HG03520 (cell line): ENCODE results near the gene DOK1.

Source experiments
- ATAC-seq: cut with Tn5 transposase; IDR thresholded peaks from one replicate; pipeline ENCODE4 v1.9.1; 2021; ENCODE audit warnings: mild to moderate bottlenecking, moderate library complexity; ENCODE audit not compliant: unreplicated experiment

The DOK1 gene

DNA sequence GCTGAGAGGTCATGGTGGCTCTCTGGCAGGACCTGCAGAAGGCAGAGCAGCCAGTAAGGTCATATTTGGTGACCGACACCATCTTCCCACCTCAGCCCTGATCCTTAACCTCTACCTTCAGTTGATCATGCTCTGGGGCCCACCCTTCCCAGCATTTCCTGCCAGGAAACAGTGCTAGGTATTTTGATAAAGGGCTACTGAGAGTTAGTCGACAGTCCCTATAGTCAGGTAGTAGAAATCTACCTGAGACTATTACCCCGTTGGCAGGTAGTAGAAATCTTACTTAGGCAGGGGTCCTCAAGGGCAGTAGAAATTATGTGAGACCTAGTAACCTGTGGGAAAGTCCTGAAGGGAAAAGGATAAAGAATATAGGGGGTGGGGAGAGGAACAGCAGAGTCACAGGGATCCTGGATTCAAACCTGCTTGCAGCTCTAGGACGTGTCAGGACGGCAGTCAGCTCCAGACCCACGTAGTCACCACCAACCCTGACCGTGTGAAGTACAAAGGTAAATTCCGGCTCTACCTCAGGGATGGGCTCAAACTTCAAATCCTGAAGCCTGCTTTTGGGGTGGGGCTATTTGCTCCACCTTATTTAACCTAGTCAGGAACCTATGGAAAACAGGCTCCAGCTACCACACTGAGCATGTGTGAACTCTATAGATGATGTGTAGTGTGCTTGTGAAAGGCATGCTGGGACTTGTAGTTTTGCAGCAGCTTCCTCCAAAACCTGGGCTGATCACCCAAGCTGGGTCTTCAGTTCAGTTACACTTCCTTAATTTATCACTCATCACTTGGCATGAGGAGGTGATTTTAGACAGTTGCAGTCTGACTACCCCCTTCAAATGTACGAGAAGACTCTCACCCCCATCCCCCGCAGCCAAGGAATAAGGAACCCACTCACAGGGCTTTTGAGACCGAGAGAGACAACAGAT is 28.5 kb upstream of the DOK1 start, which contains the start of gene DQX1:
Gene DQX1, minus strand, starts transcription at position 515 of the 932 bp plus-strand sequence. Its CDS starts 502 bp downstream, at position 13.
- no peak for ATAC-seq

DNA sequence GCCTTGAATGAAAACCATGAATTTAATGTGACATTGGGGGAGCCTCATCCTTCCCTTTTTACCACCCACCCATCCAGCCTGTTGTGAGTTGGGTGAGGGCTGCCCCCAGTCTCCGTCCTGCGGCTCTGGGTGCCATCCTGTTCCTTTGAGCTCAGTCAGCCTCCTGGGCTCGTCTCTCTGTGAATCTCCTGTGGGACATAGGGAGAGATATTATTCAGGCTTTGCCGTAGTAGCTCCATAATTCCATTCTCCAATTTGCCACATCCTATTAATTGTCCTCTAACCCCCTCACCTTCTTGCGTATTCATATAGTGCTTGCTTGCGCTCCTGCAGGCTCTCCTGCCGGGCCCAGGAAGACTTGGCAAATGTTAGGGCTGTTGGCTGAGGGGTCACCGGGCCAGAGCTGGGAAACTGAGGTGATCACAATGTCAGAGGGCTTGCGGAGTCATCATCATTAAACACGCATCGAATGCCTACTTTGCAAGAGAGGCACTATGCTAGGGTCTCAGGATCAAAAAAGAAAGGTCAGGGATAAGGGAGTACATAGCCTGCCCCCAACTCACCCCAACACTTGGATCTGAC is 27.8 kb upstream of the DOK1 start:
- no peak for ATAC-seq

DNA sequence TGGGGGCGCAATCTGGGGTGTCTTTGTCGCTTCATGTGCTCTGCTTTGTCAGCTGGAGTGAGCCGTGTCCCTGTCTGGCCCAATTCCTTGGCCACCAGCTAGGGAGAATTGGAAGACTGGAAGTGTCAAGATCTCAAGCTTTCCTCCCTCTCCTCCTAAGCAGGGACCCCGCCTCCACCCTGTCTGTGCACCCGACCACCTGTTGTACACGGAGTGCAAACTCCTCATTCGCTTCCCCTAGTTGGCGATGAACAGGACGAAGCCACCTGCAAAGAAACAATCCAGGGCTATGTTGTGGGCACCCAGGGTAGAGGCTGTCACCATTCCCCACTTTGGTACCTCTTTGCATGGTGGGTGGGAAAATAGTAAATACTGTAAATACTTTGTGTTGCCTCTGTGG is 26.8 kb upstream of the DOK1 start:
- no peak for ATAC-seq

DNA sequence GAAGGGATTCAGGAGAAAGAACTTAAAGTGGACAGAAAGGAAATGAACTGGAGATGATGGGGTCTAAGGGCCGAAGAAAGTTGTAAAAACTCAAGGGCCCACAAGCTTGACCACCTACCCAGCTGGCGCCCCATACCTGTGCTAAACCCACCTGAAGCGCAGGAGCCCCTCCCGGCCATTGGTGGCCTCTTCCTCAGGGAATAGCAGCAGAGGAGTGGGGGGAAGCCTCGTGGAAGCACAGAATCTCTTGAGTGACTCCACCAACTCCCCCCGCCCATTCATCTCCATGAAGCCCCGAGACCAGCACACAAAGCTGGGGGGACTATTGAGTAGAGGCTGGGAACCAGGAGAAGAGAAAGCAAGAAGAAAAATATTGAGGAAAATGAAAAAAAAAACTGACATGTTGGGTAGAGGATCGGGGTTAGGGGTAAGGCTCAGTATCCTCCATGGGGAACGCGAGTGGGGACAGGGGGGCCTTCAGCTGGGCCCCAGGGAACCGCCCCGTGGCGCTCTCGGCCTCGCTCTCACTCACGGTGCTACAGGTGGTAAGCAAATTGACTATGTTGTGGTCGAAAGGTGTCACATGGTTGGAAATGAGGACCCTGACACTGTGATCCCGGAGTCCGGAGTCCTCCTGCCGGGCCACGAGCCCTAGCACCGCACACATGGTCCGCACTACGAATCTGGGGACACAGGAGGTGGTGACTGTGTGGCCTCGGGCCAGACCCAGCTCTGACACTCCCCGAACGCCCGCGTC is 25.7 kb upstream of the DOK1 start:
- peak; percentile 3 for ATAC-seq

DNA sequence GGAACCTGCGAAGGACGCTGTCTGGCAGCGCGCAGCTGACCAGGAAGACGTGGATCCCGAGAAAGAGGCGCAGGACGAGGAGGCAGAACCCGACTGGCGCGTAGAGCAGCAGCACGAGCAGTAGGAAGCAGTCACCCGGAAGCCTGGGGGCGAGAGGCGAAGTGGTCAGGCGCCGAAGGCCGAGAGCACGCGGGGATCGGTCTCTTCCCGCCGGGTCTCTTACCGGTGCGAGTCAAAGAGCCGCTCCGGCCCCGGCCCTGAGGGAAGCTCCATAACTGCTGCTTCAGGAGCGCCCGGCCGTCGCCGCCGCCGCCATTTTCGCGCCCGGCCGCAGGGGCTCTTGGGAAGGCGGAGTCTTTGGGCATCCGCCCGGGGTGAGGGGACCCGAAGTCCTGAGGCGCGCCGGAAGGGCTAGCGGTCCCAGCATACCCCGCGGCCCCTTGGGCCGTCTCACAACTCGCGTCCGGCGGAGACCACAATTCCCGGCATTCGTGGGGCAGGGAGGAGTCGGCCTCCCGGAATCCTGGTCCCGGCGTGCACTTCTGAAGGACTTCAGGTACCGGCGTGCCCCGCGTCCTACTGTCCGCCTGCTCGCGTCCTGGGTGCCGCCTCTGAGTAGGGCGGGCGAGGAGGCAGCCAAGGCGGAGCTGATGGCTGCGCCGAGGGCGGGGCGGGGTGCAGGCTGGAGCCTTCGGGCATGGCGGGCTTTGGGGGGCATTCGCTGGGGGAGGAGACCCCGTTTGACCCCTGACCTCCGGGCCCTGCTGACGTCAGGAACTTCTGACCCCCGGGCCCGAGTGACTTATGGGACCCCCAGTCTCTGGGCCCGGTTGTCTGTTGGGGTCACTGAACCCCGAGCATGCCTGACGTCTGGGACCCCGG is 24.9 kb upstream of the DOK1 start, which contains the start of the genes AUP1 and HTRA2:
Gene AUP1, minus strand, starts transcription at position 350 of the 882 bp plus-strand sequence. Its CDS starts 77 bp downstream, at position 273.
Gene HTRA2, plus strand, starts transcription at position 577 of the 882 bp plus-strand sequence. Its CDS starts 74 bp downstream, at position 651.
- peak; percentile 77 for ATAC-seq

DNA sequence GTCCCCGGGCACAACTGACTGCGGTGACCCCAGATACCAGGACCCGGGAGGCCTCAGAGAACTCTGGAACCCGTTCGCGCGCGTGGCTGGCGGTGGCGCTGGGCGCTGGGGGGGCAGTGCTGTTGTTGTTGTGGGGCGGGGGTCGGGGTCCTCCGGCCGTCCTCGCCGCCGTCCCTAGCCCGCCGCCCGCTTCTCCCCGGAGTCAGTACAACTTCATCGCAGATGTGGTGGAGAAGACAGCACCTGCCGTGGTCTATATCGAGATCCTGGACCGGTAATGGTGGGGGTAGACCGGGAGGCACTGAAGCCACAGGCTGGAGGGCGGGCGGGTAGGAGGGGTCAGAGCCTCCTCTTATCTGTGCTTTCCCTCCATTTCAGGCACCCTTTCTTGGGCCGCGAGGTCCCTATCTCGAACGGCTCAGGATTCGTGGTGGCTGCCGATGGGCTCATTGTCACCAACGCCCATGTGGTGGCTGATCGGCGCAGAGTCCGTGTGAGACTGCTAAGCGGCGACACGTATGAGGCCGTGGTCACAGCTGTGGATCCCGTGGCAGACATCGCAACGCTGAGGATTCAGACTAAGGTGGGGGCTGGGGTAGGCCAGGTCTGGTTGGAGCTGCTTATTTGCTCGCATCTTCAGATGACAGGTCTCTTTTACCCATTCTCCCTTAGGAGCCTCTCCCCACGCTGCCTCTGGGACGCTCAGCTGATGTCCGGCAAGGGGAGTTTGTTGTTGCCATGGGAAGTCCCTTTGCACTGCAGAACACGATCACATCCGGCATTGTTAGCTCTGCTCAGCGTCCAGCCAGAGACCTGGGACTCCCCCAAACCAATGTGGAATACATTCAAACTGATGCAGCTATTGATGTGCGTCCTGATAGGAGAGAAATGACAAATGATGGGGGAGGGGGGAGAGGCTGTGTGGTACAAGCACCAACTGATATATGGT is 24.0 kb upstream of the DOK1 start:
- ATAC-seq = no peak

DNA sequence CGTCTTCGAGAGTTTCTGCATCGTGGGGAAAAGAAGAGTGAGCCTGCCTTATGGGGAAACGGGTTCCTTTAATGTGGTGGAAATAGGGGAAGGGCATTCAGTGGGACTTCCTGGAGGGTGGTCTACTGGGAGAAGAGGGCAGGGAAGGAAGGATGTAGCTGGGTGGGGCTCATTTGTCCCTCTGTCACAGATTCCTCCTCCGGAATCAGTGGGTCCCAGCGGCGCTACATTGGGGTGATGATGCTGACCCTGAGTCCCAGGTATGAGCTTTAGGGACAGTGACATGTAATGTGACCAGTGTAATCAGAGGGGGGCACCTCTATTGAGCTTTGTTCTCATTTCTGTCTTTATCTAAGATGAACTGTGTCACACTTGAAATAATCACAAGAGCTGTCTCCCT is 22.9 kb upstream of the DOK1 start:
- no peak for ATAC-seq

DNA sequence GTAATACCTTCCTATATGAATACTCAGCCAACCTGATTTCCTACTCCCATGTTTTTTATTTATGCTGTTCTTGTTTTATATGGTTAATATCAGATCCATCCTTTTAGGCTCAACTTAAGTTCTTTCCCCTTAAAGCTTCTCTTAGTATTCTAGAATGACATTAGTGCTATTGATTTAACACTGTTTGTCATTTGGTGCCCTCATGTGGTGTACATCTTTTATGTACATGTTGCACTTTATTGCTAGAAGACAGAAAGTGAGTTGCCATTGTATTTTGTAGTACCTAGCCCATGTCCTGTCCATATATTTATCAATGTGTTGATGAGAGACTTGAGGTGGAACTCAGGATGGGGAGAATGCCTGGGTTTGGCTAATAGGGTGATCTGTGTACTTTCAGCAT is 22.3 kb upstream of the DOK1 start:
- no peak for ATAC-seq

DNA sequence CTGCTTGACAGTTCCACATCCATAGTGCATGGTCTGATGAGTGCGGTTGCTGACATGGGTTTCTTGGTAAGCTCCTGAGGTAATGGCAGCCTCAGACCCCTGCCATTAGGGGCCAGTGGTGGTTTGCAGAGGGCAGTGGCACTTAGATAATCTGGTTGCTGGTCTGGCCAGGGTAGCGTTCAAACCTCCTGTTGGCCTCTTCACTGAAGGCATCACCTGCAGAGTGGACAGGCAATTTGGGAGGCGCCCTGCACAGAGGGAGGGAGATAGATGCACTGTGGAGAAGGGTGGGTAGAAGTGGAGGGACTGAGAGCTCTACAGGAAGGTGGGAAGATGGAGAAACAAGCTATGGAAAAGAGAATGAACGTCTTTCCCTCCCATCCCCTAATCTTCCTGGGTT is 21.1 kb upstream of the DOK1 start:
- ATAC-seq = no peak

DNA sequence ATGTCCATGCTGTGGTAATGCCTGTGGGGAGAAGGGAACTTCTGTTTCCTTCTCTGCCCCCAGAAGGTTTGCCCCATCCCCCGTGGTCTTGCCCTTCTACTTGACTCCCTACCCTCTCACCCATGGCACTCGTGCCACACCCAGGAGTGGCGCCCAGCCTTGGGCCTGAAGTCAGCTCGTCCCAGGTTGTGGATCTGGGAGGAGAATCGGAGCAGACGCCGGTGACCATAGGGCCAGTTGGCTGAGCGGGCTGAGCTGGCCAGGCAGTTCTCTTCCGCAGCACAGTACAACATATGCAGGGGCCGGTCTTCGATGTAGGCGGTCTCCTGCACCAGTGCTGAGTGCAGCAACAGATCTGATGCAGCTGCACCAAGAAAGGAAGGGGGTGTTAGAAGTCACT is 20.1 kb upstream of the DOK1 start:
- ATAC-seq = no peak

DNA sequence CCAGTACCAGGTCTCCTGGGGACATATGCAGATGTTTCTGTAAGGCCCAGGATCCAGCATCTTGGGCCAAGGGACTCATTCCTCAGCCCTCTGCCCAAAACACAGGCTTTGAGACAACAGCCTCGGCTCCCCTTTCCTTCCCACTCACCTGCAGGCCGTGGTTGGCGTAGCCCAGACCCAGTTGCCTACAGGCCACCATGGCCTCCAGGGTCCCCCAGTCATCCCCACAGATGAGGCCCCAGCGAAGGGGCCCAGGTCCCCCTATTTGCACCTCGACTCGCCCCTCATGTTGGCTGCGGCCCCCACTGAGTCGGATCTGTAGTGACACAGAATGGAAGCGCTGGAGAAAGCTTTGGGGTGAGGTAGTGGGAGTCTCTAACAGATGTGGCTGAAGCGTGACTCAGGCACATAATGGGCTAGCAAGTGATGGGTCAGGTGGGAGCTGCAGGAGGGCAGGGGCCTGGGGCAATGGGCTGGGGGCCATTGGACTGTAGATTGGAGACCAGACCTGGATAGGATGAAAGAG is 19.0 kb upstream of the DOK1 start:
- ATAC-seq = no peak

DNA sequence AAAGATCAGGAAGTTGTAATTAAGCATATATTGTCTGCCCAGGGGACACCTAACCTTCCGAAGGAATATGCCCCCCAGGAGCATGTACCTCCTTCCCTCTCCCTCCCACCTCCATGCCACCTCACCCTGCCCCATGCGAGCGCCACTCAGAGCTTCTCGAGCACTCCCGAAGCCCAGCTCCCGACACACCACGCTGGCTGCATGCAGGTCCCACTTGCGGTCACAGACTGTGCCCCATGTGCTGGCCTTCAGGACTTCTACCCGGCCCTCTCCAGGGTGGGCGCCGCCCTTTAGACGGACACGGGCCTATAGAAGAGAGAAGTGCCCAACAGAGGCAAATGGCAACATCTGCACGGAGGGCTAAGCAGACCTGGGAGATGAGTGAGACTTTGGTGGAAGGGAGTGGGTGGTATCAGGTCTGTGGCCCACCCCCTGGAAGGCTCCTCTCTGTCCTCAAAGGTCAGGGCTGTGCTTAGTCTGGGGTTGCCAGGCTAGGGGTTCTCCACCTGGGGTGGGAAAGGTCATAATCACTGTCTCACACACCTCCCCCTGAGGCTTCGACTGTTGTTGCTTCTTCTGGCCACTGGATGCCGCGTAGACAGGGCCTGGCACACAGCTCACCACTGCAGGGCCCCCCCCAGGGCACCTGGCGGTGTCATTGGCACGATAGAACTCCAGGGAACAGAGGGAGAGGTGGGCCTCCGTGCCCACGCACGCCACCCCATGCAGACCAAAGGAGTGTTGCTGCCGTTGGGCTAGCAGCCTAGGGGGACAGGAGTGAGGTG is 18.2 kb upstream of the DOK1 start:
- ATAC-seq = no peak

DNA sequence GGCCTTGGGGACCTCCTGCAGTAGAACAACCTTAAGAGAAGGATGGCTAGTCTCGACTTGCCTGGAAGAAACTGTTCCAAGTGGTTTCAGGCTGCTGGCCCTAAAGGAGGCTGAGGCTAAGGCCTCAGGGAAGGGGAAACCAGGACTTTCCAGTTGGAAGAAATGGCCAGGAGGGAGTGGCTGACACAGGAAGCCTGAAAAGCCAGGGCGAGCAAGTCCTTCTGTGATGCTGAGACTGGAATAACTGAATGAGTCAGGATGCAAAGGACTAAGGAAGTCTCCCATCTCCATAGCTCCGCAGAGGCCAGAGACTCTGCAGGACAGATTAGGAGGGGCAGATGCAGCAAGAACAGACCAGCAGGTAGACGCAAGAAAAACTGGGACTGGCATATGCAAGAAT is 17.4 kb upstream of the DOK1 start:
- no peak for ATAC-seq

DNA sequence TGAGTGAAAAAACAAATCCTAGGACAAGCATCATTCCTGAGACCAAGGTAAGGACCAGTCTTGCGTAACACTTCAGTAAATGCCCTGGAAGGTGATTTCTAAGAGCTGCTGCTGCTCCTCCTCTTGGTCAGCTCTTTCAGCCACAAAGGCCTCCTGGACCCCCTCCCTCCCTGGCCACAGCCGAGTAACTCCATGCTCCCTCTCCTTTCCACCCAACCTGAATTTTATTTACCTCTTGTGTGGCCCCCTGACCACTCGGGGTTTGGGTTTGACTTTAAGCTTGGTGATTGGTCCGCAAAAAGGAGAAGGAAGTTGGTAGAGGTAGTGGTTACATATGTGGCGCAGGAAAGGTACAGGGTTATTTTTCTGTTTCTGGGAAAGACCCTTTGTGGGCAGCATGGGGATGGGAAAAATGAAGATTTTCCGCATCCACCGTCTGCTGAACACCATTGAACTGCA is 15.6 kb upstream of the DOK1 start:
- no peak for ATAC-seq

DNA sequence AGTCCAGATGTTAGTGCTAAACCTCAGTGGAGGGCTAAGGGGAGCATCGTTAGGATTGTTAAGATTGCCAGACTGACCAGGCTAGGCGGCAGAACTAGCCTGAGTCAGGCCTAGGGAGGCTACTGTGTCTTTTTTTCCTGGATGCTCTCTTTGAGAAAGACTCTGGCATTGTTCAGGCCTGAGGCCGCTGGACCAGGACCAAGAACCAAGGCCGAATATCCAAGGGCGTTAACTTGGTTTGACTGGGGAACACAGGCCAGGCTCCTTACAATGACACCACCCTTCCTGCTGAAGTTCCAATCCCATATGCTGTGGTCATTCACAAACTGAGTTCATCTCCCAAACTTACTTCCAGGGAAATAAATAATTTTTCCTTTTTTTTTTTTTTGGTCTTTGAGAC is 14.2 kb upstream of the DOK1 start:
- ATAC-seq = no peak

DNA sequence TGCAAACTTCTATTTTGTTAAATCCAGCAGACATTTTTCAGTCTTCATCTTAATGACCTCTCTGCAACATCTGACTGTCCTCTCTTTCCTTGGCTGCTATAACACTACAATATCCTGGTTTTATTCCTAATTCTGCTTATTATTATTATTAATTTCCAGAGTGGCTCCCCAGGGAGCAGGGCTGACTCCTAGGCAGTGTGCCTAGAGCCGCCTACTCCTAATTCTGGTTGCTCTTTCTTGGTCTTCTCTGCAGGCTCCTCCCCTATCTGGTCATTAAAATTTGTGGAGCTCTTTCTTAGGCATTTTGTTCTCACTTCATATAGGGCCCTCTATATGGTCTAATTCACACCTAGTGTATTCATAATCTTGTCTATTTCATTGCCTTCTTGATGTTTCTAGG is 11.5 kb upstream of the DOK1 start:
- no peak for ATAC-seq

DNA sequence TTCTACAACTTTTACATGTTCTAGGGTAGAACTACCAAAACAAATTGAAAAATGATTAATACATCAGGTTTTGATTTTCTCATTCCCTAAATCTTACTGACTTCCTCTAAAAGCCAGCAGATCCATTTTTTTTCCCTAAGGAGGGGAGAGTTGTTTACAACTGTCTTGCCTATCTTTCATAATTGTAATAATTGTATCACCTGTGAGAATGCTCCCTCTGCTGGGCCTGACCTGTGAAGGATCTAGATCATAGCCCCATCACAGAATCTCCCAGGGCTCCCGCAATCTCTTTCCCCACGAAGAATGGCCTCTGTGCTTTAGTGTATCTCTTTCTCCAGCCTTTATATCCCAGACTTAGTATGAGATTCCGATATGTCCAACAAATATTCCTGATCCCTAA is 9.9 kb upstream of the DOK1 start:
- ATAC-seq = no peak

DNA sequence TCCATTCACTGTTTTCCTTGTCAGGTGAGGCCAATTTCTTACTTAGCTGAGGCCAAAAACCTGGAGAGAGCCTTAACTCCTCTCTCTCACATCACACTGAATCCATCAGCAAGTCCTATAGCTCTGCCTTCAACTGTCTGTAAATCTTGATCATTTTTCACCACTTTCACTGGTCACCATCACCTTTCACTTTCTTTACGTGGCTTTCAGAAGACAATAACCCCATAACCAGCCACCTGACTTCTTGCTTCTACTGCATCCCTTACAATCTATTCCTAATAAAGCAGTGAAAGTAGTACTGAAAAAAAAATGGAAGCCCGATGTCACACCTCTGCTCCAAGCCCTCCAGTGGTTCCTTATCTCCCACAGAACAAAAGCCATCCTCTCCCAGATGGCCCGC is 8.5 kb upstream of the DOK1 start:
- ATAC-seq = no peak
